HEK293 (cell line): ENCODE results near the gene HOATZ.

Experiments used
- CTCF ChIA-PET: fragments of 350-600 bp; formaldehyde crosslinking; extraction: SDS; loops from one replicate; lab custom pipeline; 2021; ENCODE audit warnings: antibody characterized with exemption; lab: Yijun Ruan, JAX
- POLR2A ChIA-PET: fragments of 300-600 bp; formaldehyde crosslinking; extraction: SDS; loops from one replicate; lab custom pipeline; 2020; ENCODE audit warnings: antibody characterized with exemption, inconsistent platforms; lab: Yijun Ruan, JAX
- H3K27ac ChIP-seq: fragments of 200-500 bp; sonication (Bioruptor generic); 2 replicates; pipeline ENCODE4 v1.5.1; 2014; ENCODE audit warnings: low read depth, low read length, control low read depth, inconsistent platforms; ENCODE audit errors: extremely low read depth
- H3K36me3 ChIP-seq, 2 experiments: fragments of 200-500 bp in 1 of 2; sonication (Bioruptor generic) in 1 of 2; 1 replicate in 1 of 2; 2 replicates in 1 of 2; pipeline ENCODE4 v1.5.1; 2014 to 2017; ENCODE audit warnings: inconsistent platforms in 2 of 2, low read length in 2 of 2; ENCODE audit not compliant: control insufficient read depth in 2 of 2, insufficient read depth in 1 of 2
- H3K4me1 ChIP-seq: fragments of 200-500 bp; sonication (Bioruptor generic); 2 replicates; pipeline ENCODE4 v1.5.1; 2014; ENCODE audit warnings: mild to moderate bottlenecking, low read length, inconsistent platforms; ENCODE audit not compliant: control insufficient read depth, insufficient read depth
- H3K4me3 ChIP-seq: 2 replicates; pipeline ENCODE4 v1.5.1; 2011; ENCODE audit warnings: low read depth, mild to moderate bottlenecking, control low read depth, low read length, moderate library complexity
- H3K9me3 ChIP-seq: fragments of 200-500 bp; sonication (Bioruptor generic); 2 replicates; pipeline ENCODE4 v1.5.1; 2014; ENCODE audit warnings: low read depth, low read length, inconsistent platforms; ENCODE audit not compliant: control insufficient read depth, insufficient read depth
- ATF2 ChIP-seq: fragments of 450-650 bp; formaldehyde crosslinking; IDR thresholded peaks from 2 replicates; pipeline ENCODE4 v1.5.1; 2016; ENCODE audit warnings: missing biosample characterization, missing genetic modification characterization, low read depth
- BCL11B ChIP-seq: fragments of 450-650 bp; formaldehyde crosslinking; IDR thresholded peaks from 2 replicates; pipeline ENCODE4 v1.5.1; 2016; ENCODE audit warnings: low read depth, missing biosample characterization, missing genetic modification characterization
- FEZF1 ChIP-seq: fragments of 450-650 bp; formaldehyde crosslinking; IDR thresholded peaks from 2 replicates; pipeline ENCODE4 v1.5.1; 2016; ENCODE audit warnings: missing biosample characterization, missing genetic modification characterization
- GFI1B ChIP-seq: fragments of 450-650 bp; formaldehyde crosslinking; IDR thresholded peaks from 2 replicates; pipeline ENCODE4 v1.5.1; 2016; ENCODE audit warnings: missing biosample characterization, missing genetic modification characterization
- GLIS2 ChIP-seq: fragments of 450-650 bp; formaldehyde crosslinking; IDR thresholded peaks from 2 replicates; pipeline ENCODE4 v1.5.1; 2016; ENCODE audit warnings: missing biosample characterization, missing genetic modification characterization
- HOXA7 ChIP-seq: sonication (generic); formaldehyde crosslinking; IDR thresholded peaks from 2 replicates; pipeline ENCODE4 v1.8.1; 2022; ENCODE audit warnings: missing genetic modification reagents, borderline replicate concordance
- HOXC10 ChIP-seq: sonication (generic); formaldehyde crosslinking; IDR thresholded peaks from 2 replicates; pipeline ENCODE4 v1.8.1; 2023; ENCODE audit warnings: mild to moderate bottlenecking, missing genetic modification reagents
- IKZF3 ChIP-seq: fragments of 450-650 bp; IDR thresholded peaks from 2 replicates; pipeline ENCODE4 v1.5.0; 2018; ENCODE audit warnings: missing biosample characterization, mild to moderate bottlenecking, missing genetic modification characterization, moderate library complexity
- KLF9 ChIP-seq: fragments of 450-650 bp; formaldehyde crosslinking; IDR thresholded peaks from 2 replicates; pipeline ENCODE4 v1.5.1; 2016; ENCODE audit warnings: missing biosample characterization, missing genetic modification characterization, low read depth
- PRDM1 ChIP-seq: fragments of 450-650 bp; formaldehyde crosslinking; IDR thresholded peaks from 2 replicates; pipeline ENCODE4; 2016; ENCODE audit warnings: missing biosample characterization, missing genetic modification characterization
- SCRT1 ChIP-seq: fragments of 450-650 bp; formaldehyde crosslinking; IDR thresholded peaks from 2 replicates; pipeline ENCODE4 v1.5.1; 2016; ENCODE audit warnings: missing biosample characterization, missing genetic modification characterization, borderline replicate concordance
- SCRT2 ChIP-seq: fragments of 450-650 bp; formaldehyde crosslinking; IDR thresholded peaks from 2 replicates; pipeline ENCODE4 v1.5.1; 2016; ENCODE audit warnings: missing biosample characterization, missing genetic modification characterization
- SETDB1 ChIP-seq: IDR thresholded peaks from one replicate; pipeline ENCODE4 v1.6.1; 2017; ENCODE audit warnings: mild to moderate bottlenecking, low read length, moderate library complexity, mixed read lengths; ENCODE audit not compliant: insufficient read length
- SP2 ChIP-seq: fragments of 450-650 bp; formaldehyde crosslinking; IDR thresholded peaks from 2 replicates; pipeline ENCODE4 v1.5.1; 2016; ENCODE audit warnings: missing biosample characterization, missing genetic modification characterization
- SP3 ChIP-seq: fragments of 450-650 bp; formaldehyde crosslinking; IDR thresholded peaks from 2 replicates; pipeline ENCODE4 v1.5.1; 2016; ENCODE audit warnings: missing biosample characterization, missing genetic modification characterization
- ZBTB26 ChIP-seq: fragments of 450-650 bp; formaldehyde crosslinking; optimal IDR thresholded peaks from 2 replicates; pipeline ENCODE3; 2016; ENCODE audit warnings: missing biosample characterization, mild to moderate bottlenecking, missing genetic modification characterization
- ZBTB8A ChIP-seq: fragments of 450-650 bp; formaldehyde crosslinking; IDR thresholded peaks from 2 replicates; pipeline ENCODE4 v1.5.1; 2016; ENCODE audit warnings: missing biosample characterization, missing genetic modification characterization
- ZIC2 ChIP-seq: fragments of 450-650 bp; formaldehyde crosslinking; IDR thresholded peaks from 2 replicates; pipeline ENCODE4 v1.5.1; 2016; ENCODE audit warnings: missing biosample characterization, missing genetic modification characterization
- ZNF10 ChIP-seq: fragments of 450-650 bp; formaldehyde crosslinking; IDR thresholded peaks from 2 replicates; pipeline ENCODE4 v1.5.1; 2017; ENCODE audit warnings: missing biosample characterization, missing genetic modification characterization
- ZNF114 ChIP-seq: fragments of 450-650 bp; formaldehyde crosslinking; IDR thresholded peaks from 2 replicates; pipeline ENCODE4 v1.5.0; 2017; ENCODE audit warnings: missing biosample characterization, missing genetic modification characterization
- ZNF132 ChIP-seq: fragments of 450-650 bp; formaldehyde crosslinking; IDR thresholded peaks from 2 replicates; pipeline ENCODE4 v1.5.1; 2017; ENCODE audit warnings: missing biosample characterization, missing genetic modification characterization, borderline replicate concordance
- ZNF248 ChIP-seq: fragments of 450-650 bp; formaldehyde crosslinking; IDR thresholded peaks from 2 replicates; pipeline ENCODE4 v1.5.1; 2017; ENCODE audit warnings: missing biosample characterization, missing genetic modification characterization
- ZNF274 ChIP-seq, 2 experiments: fragments of 200-500 bp in 1 of 2; fragments of 450-650 bp in 1 of 2; sonication (Bioruptor generic) in 1 of 2; formaldehyde crosslinking in 1 of 2; IDR thresholded peaks; 2 replicates each; pipeline versions ENCODE4 v1.5.1 to v1.6.1; 2014 to 2016; ENCODE audit warnings: borderline replicate concordance in 1 of 2, inconsistent platforms in 1 of 2, low read length in 1 of 2, missing biosample characterization in 1 of 2, missing genetic modification characterization in 1 of 2
- ZNF324 ChIP-seq: fragments of 450-650 bp; formaldehyde crosslinking; IDR thresholded peaks from 2 replicates; pipeline ENCODE4 v1.5.1; 2016; ENCODE audit warnings: missing biosample characterization, missing genetic modification characterization
- ZNF366 ChIP-seq: fragments of 450-650 bp; formaldehyde crosslinking; conservative IDR thresholded peaks from 2 replicates; pipeline ENCODE4 v1.5.1; 2016; ENCODE audit warnings: missing biosample characterization, missing genetic modification characterization
- ZNF391 ChIP-seq: fragments of 450-650 bp; formaldehyde crosslinking; IDR thresholded peaks from 2 replicates; pipeline ENCODE4 v1.5.1; 2016; ENCODE audit warnings: low read depth, missing biosample characterization, missing genetic modification characterization, borderline replicate concordance
- ZNF529 ChIP-seq: fragments of 450-650 bp; formaldehyde crosslinking; IDR thresholded peaks from 2 replicates; pipeline ENCODE4 v1.5.1; 2017; ENCODE audit warnings: missing genetic modification characterization, missing biosample characterization; ENCODE audit not compliant: insufficient replicate concordance
- ZNF660 ChIP-seq: fragments of 450-650 bp; IDR thresholded peaks from 2 replicates; pipeline ENCODE4 v1.5.1; 2018; ENCODE audit warnings: missing biosample characterization, mild to moderate bottlenecking, missing genetic modification characterization
- ZNF776 ChIP-seq: fragments of 450-650 bp; formaldehyde crosslinking; IDR thresholded peaks from 2 replicates; pipeline ENCODE4 v1.5.0; 2017; ENCODE audit warnings: missing biosample characterization, missing genetic modification characterization, borderline replicate concordance
- ZNF791 ChIP-seq: fragments of 450-650 bp; formaldehyde crosslinking; IDR thresholded peaks from 2 replicates; pipeline ENCODE4 v1.5.1; 2016; ENCODE audit warnings: missing biosample characterization, missing genetic modification characterization
- ZNF843 ChIP-seq: fragments of 450-650 bp; formaldehyde crosslinking; IDR thresholded peaks from 2 replicates; pipeline ENCODE4 v1.5.1; 2016; ENCODE audit warnings: missing biosample characterization, missing genetic modification characterization
- ZSCAN16 ChIP-seq: fragments of 450-650 bp; formaldehyde crosslinking; IDR thresholded peaks from 2 replicates; pipeline ENCODE4 v1.5.1; 2016; ENCODE audit warnings: missing biosample characterization, missing genetic modification characterization

The HOATZ gene

GRCh38 chr11:111490496-111490895 is 24.1 kb upstream of the HOATZ start:
- Histone ChIP-seq H3K36me3 (no peaks in the 10 kb centered on the region), H3K9me3 (no peaks in the 10 kb centered on the region), H3K27ac (no peak overlapping the region), H3K4me3 (no peak overlapping the region), H3K4me1 (no peaks in the 10 kb centered on the region)
- ChIA-PET POLR2A (no interaction called here), CTCF (no interaction called here)
- TF ChIP-seq ZSCAN16 (tag by site-specific recombination), result no peak
- TF ChIP-seq ZNF248 (tag by site-specific recombination), result no peak
- no peak for TF ChIP-seq HOXC10 (CRISPR knock-in tag)
- TF ChIP-seq SCRT1 (tag by site-specific recombination), result no peak
- no peak for TF ChIP-seq ZNF529 (tag by site-specific recombination)
- TF ChIP-seq GLIS2 (tag by site-specific recombination), result no peak
- TF ChIP-seq GFI1B, result no peak
- no peak for TF ChIP-seq ZNF274 (IDR thresholded peaks at IDR 0.05; ENCODE audit: low read length)
- no peak for TF ChIP-seq ZNF274 (tag by site-specific recombination; IDR thresholded peaks at IDR 0.05; ENCODE audit: borderline replicate concordance)
- TF ChIP-seq ZNF791 (tag by site-specific recombination), result no peak
- no peak for TF ChIP-seq ZIC2
- no peak for TF ChIP-seq ZBTB8A (tag by site-specific recombination)
- TF ChIP-seq SP3 (tag by site-specific recombination), result no peak
- no peak for TF ChIP-seq KLF9
- TF ChIP-seq PRDM1 (tag by site-specific recombination), result no peak

GRCh38 chr11:111494040-111494439 is 20.5 kb upstream of the HOATZ start:
- POLR2A ChIA-PET, result no interaction called here

GRCh38 chr11:111499483-111499882 is 15.1 kb upstream of the HOATZ start:
- no peak overlapping the region for H3K4me3 ChIP-seq
- ChIA-PET CTCF (interaction anchor here (0.6 kb wide), 1 partner anchor 17 kb away, joined by 3 read pairs; no protein-coding TSS in a partner anchor), POLR2A (no interaction called here)
- no peak overlapping the region for H3K27ac ChIP-seq
- no peaks in the 10 kb centered on the region for H3K36me3 ChIP-seq
- H3K4me1 ChIP-seq, result no peaks in the 10 kb centered on the region
- H3K9me3 ChIP-seq, result no peaks in the 10 kb centered on the region
- no peak for TF ChIP-seq ZNF776 (tag by site-specific recombination)
- TF ChIP-seq ZNF132 (tag by site-specific recombination), result no peak
- no peak for TF ChIP-seq ZNF10
- no peak for TF ChIP-seq ZIC2
- no peak for TF ChIP-seq ZNF843 (tag by site-specific recombination)
- TF ChIP-seq ZNF366 (tag by site-specific recombination), result no peak
- no peak for TF ChIP-seq GFI1B
- no peak for TF ChIP-seq ZNF114 (tag by site-specific recombination)
- TF ChIP-seq BCL11B, result no peak
- no peak for TF ChIP-seq SCRT2
- TF ChIP-seq ZBTB26 (tag by site-specific recombination), result no peak
- TF ChIP-seq IKZF3 (tag by site-specific recombination), result no peak
- no peak for TF ChIP-seq SETDB1
- no peak for TF ChIP-seq SP2
- no peak for TF ChIP-seq ATF2 (tag by site-specific recombination)
- TF ChIP-seq ZNF391 (tag by site-specific recombination), result no peak
- no peak for TF ChIP-seq ZNF660 (tag by site-specific recombination)
- TF ChIP-seq HOXA7, result no peak

More at GRCh38 chr11:111494040-111494439, 20.5 kb upstream of the HOATZ start:
- H3K36me3 ChIP-seq, result no peaks in the 10 kb centered on the region
- TF ChIP-seq FEZF1 (tag by site-specific recombination) (peak; percentile 37; the same call in 1 of the 2 replicates), ZBTB8A (tag by site-specific recombination) (no peak), ZNF324 (no peak)
- CTCF ChIA-PET, result interaction anchor here (0.8 to 1.2 kb wide), 2 partner anchors 11 to 41 kb away, joined by 3 to 4 read pairs; no protein-coding TSS in a partner anchor
- H3K27ac ChIP-seq, result no peak overlapping the region
- no peaks in the 10 kb centered on the region for H3K4me1 ChIP-seq
- no peak overlapping the region for H3K4me3 ChIP-seq
- H3K9me3 ChIP-seq, result no peaks in the 10 kb centered on the region
